Stimulated activated naive CD4-positive, alpha-beta T cell treated with Interleukin-2 at 50 U/mL for 16 hours (primary cell): ENCODE data around the gene ANKRD13D.

Source experiments
- DNase-seq: peaks from one replicate; lab custom pipeline; 2025; lab: John Stamatoyannopoulos, UW

Gene ANKRD13D

DNA sequence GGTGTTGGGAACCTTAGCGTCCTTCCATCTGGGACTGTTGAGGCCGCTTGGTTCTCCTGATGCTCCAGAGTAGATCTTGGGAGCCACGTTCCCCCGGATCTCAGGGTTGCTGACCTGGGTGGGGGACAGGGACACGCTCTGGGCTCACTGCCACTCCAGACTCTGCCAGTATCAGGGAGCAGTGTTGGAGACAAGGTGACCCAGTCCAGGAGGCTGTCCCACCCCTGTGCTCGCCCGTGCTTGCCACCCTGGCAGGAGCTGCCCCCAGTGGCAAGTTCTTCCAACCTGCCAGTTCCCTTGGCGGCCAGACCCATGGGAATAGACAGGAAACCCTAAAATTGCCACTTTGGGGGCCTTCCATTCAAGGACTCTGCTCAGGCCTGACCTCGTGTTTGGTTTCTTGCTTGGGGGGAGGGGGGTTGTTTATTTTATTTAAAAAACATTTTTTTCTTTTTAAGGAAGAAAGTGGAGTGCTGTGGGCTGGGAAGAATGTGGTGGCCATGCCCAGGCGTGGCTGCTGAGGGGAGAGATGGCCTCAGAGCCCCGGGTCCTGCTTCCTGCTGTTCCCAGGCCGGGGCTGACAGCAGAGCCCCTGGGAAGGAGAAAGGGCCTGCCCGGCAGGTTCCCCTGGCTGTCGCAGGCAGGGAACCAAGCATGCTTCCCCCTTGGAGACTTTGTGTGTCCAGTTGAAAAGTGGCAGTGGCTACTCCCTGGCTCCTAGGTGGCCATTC lies 15.7 kb upstream of the ANKRD13D start:
- no peak for DNase-seq

GRCh38 chr11:67274768-67275605 lies 14.1 kb upstream of the ANKRD13D start:
- no peak for DNase-seq

- DNase-seq: no peak
These were observed 13.3 kb upstream of the ANKRD13D start for GRCh38 chr11:67275606-67276409.

DNA sequence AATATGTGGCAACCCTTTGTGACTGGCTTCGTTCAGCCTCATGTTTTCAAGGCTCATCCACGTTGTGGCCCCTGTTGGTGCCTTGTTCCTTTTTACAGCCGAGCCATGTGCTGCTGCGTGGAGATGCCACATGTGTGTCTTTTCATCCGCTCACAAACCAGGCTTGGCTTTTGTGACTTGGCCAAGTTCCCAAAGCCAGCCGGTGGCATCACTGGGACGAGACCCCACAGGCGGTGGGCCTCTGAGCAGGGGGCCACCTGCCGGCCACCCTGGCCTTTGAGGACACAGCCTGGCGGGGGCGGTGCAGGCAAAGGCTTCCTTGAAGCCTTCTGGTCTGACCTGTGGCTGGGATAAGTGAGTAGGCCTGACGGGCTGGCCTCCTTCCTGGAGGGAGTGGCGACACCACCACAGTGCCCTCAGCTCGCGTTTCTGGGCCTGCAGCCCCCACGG lies 12.3 kb upstream of the ANKRD13D start:
- no peak for DNase-seq

DNA sequence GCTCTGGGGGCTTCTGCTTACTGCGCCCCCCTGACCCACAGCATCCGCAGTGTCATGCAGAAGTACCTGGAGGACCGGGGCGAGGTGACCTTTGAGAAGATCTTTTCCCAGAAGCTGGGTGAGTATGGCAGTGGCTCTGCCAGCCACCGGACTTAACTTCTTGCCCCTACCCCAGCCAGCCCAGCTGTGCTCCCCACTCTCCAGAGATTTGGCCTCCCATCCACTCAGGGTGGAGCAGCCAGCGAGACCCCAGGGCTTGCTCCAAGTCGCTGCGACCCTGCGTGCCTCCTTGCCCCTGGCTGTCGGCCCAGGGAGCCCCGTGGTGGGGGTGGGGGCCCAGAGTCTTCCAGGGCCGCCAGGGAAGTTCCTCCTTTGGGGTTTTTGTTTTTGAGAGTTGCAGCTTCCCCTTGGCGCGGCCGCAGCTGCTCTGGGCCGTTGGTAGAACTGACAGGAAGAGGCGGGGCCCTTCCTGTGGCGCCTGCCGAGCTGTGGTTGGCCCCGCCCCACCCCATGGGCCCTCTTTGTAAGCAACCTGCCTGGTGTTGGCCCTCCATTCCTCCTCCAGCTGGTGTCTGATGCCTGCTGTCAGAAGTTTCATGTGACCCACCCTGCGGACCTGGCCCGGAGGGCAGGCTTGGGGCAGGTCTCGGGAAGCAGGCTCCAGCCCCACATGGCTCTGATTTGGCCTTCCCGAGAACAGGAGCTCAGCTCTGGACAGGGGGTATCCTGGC lies 11.7 kb upstream of the ANKRD13D start:
- DNase-seq: peak; percentile 88

DNA sequence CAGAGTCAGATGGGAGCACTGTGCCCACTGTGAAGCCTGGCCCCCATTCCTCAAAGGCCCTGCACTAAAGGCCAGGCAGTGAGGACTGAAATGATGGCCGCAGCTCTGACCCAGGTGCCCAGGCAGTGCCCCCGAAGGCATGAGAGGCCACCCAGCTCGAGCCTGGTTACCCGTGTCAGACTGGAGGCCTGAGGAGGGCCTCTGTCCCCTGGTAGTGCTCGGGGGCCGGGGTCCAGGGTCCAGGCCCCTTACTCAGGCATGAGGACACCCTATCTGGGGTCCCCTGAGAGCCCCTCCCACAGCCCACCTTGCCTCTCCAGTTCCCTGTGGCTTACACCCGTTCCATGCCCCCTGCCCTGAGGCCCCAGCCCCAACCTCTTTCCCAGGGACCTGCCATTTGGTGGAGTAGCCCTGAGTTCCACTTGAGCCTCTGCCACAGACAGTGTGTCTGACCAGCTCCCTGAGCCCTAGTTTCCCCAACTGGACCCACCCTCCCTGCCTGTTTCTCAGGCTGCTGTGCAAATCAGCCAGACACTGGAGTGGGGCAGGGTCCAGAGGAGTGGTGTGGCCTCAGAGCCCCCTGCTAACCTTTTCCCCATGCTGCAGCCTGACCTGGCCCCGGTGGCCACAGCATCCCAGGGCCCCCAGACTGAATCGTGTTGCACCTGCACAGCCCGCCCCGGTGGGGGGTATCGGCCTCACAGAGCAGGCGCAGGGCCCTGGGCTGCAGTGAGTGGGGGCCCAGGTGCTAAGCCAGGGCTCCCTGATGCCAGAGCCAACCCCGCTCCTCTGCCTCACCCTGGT lies 10.8 kb upstream of the ANKRD13D start:
- DNase-seq: no peak

- DNase-seq: no peak
These were observed 10.0 kb upstream of the ANKRD13D start for GRCh38 chr11:67278939-67279588.

GRCh38 chr11:67279589-67280340 lies 9.3 kb upstream of the ANKRD13D start:
- no peak for DNase-seq

DNA sequence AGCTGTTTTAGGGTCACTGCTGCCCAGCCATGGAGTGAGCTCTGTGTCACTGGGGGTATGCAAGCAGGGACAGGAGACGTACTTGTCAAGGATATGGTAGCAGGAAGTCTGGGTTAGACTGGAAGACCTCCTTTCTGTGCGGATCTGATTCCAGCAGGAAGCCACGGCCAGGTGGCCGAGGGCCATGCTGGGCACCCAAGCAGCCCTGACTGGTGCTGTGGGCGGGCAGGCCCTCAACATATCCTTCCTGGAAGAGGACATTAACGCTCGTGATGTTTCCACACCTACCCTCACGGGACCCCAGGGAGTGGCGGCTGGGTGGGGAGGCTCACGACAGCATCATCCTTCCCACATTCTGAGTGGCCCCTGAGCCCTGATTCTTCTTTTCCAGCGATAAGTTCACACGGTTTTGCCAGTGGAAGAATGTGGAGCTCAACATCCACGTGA lies 8.7 kb upstream of the ANKRD13D start:
- no peak for DNase-seq

- DNase-seq: no peak
These were observed 8.1 kb upstream of the ANKRD13D start for GRCh38 chr11:67280788-67281551.

- DNase-seq: no peak
These were observed 7.5 kb upstream of the ANKRD13D start for GRCh38 chr11:67281552-67282150.

GRCh38 chr11:67282155-67282875 lies 6.8 kb upstream of the ANKRD13D start:
- no peak for DNase-seq

GRCh38 chr11:67282876-67283371 lies 6.2 kb upstream of the ANKRD13D start:
- DNase-seq: no peak

DNA sequence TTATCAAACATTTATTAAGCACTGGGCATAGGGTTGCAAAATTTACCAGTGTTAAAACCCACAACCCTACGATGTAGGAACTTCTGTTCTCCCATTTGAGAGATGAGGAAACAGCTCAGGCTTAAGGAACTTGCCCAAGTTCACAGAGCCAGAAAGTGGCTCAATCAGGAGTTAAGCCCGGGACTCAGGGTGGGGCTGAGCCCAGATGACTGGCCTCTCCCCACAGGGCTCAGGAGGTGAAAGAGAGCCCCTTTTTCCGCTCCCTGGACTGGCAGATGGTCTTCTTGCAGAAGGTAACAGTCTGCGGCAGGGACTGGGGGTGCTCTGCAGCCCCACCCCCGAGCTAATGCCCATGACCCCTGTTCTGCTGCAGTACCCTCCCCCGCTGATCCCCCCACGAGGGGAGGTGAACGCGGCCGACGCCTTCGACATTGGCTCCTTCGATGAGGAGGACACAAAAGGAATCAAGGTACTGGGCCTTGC lies 5.6 kb upstream of the ANKRD13D start:
- no peak for DNase-seq

DNA sequence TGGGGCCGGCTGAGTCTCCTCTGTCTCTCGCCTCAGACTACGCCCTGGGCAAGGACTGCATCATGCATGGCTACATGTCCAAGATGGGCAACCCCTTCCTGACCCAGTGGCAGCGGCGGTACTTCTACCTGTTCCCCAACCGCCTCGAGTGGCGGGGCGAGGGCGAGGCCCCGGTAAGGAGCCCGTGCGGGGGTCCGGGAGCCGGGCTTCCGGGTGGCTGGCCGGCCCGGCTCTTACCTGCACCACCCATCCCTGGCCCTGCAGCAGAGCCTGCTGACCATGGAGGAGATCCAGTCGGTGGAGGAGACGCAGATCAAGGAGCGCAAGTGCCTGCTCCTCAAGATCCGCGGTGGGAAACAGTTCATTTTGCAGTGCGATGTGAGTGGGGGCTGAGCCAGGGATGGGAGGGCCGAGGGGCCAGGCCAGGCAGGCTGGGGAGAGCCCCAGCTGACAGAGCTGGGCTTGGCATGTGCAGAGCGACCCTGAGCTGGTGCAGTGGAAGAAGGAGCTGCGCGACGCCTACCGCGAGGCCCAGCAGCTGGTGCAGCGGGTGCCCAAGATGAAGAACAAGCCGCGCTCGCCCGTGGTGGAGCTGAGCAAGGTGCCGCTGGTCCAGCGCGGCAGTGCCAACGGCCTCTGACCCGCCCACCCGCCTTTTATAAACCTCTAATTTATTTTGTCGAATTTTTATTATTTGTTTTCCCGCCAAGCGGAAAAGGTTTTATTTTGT lies 4.1 kb upstream of the ANKRD13D start:
- no peak for DNase-seq
